UCSD-AML1 (cell line): ENCODE results near the gene DIDO1.

Experiments
- DNase-seq: peaks from one replicate; lab custom pipeline; 2025; ENCODE audit not compliant: unreplicated experiment; lab: John Stamatoyannopoulos, UW

The DIDO1 gene

GRCh38 chr20:62880935-62881661, 45.2 kb downstream of the DIDO1 start:
- no peak for DNase-seq

GRCh38 chr20:62880147-62880934, 46.0 kb downstream of the DIDO1 start:
- DNase-seq: no peak

GRCh38 chr20:62879275-62880146, 46.8 kb downstream of the DIDO1 start:
- no peak for DNase-seq

- DNase-seq: no peak
These were observed 47.9 kb downstream of the DIDO1 start for GRCh38 chr20:62878244-62879038.

- no peak for DNase-seq
These were observed 49.1 kb downstream of the DIDO1 start for GRCh38 chr20:62876902-62877816.

- no peak for DNase-seq
These were observed 49.8 kb downstream of the DIDO1 start for GRCh38 chr20:62876501-62876901.

GRCh38 chr20:62875419-62876361, 50.6 kb downstream of the DIDO1 start:
- no peak for DNase-seq

- DNase-seq: no peak
These were observed 51.4 kb downstream of the DIDO1 start for GRCh38 chr20:62874964-62875344.

- DNase-seq: peak; percentile 51
These were observed 52.6 kb downstream of the DIDO1 start for GRCh38 chr20:62873681-62874031.

GRCh38 chr20:62873280-62873679, 53.0 kb downstream of the DIDO1 start:
- no peak for DNase-seq

GRCh38 chr20:62872862-62873261, 53.4 kb downstream of the DIDO1 start:
- DNase-seq: no peak

- DNase-seq: no peak
These were observed 54.0 kb downstream of the DIDO1 start for GRCh38 chr20:62872184-62872847.

GRCh38 chr20:62864207-62864606, 62.1 kb downstream of the DIDO1 start:
- no peak for DNase-seq

GRCh38 chr20:62861726-62862336, 64.5 kb downstream of the DIDO1 start, which contains the start of gene TCFL5:
Gene TCFL5 (minus strand): TSS chr20:62861822. CDS start chr20:62861670, 152 bp downstream.
- DNase-seq: peak; percentile 91

GRCh38 chr20:62860924-62861691, 65.2 kb downstream of the DIDO1 start:
- no peak for DNase-seq

GRCh38 chr20:62860391-62860923, 65.8 kb downstream of the DIDO1 start:
- no peak for DNase-seq

GRCh38 chr20:62859721-62860120, 66.6 kb downstream of the DIDO1 start:
- DNase-seq: no peak
